WTC11 (cell line): ENCODE measurements around the gene EYA2. TPM values are rescaled to one million over a fixed set of nuclear protein-coding genes. Genes with fewer than 3 reads are reported as not detected.

Source experiments
- ATAC-seq: fragments of 200-7000 bp; cut with Tn5 transposase; 2 replicates; pipeline ENCODE4 v1.10.0; 2021; ENCODE audit warnings: mild to moderate bottlenecking, moderate library complexity
- CTCF ChIA-PET: fragments of 300-600 bp; sonication (Branson Sonifier 250); formaldehyde crosslinking; loops from one replicate; lab custom pipeline; 2021; ENCODE audit warnings: antibody characterized with exemption; lab: Charles Lee
- POLR2A ChIA-PET: fragments of 350-600 bp; sonication (Branson Sonifier 250); formaldehyde crosslinking; loops from one replicate; lab custom pipeline; 2021; ENCODE audit warnings: antibody characterized with exemption; lab: Charles Lee
- DNase-seq: peaks from one replicate; pipeline ENCODE4 v3.0.0; 2021; ENCODE audit warnings: low spot score
- H3K27ac Mint-ChIP-seq: 2 replicates; pipeline ENCODE4 v1.8.0; 2021; ENCODE audit warnings: mixed read lengths
- H3K27me3 Mint-ChIP-seq: 2 replicates; pipeline ENCODE4 v1.8.0; 2021; ENCODE audit warnings: low read depth, mild to moderate bottlenecking, moderate library complexity, mixed read lengths
- H3K36me3 Mint-ChIP-seq: 2 replicates; pipeline ENCODE4 v1.8.0; 2021; ENCODE audit warnings: mixed read lengths
- H3K4me1 Mint-ChIP-seq: 2 replicates; pipeline ENCODE4 v1.8.0; 2022; ENCODE audit warnings: mixed read lengths
- H3K4me3 Mint-ChIP-seq: 2 replicates; pipeline ENCODE4 v1.8.0; 2021; ENCODE audit warnings: mild to moderate bottlenecking, moderate library complexity, mixed read lengths
- H3K9me3 Mint-ChIP-seq: 2 replicates; pipeline ENCODE4 v1.8.0; 2021; ENCODE audit warnings: mixed read lengths
- ARID4B ChIP-seq: sonication (generic); formaldehyde crosslinking; IDR thresholded peaks from 2 replicates; pipeline ENCODE4 v1.8.0; 2023; ENCODE audit warnings: missing genetic modification reagents, mild to moderate bottlenecking, borderline replicate concordance
- ATF3 ChIP-seq: sonication (generic); formaldehyde crosslinking; conservative IDR thresholded peaks from 2 replicates; pipeline ENCODE4 v1.8.1; 2022; ENCODE audit warnings: mild to moderate bottlenecking, missing genetic modification reagents
- CDX4 ChIP-seq: fragments of 250-450 bp; sonication (Bioruptor Pico); IDR thresholded peaks from 2 replicates; pipeline ENCODE4 v1.9.0; 2021; ENCODE audit warnings: moderate library complexity, mild to moderate bottlenecking, inconsistent platforms, borderline replicate concordance
- CREM ChIP-seq: sonication (generic); formaldehyde crosslinking; IDR thresholded peaks from 2 replicates; pipeline ENCODE4 v1.8.1; 2022; ENCODE audit warnings: mild to moderate bottlenecking, missing genetic modification reagents, moderate library complexity
- E2F4 ChIP-seq: sonication (generic); formaldehyde crosslinking; IDR thresholded peaks from 2 replicates; pipeline ENCODE4 v1.8.1; 2022; ENCODE audit warnings: low read depth, mild to moderate bottlenecking, moderate library complexity, missing genetic modification reagents, borderline replicate concordance
- ELF4 ChIP-seq: sonication (generic); formaldehyde crosslinking; IDR thresholded peaks from 2 replicates; pipeline ENCODE4 v1.8.1; 2022; ENCODE audit warnings: low read depth, mild to moderate bottlenecking, moderate library complexity, missing genetic modification reagents
- EMX1 ChIP-seq: fragments of 250-450 bp; sonication (Bioruptor Pico); IDR thresholded peaks from 2 replicates; pipeline ENCODE4 v1.8.0; 2021; ENCODE audit warnings: mild to moderate bottlenecking
- FOXP1 ChIP-seq: sonication (generic); formaldehyde crosslinking; IDR thresholded peaks from 2 replicates; pipeline ENCODE4 v1.8.0; 2022; ENCODE audit warnings: missing genetic modification reagents, mild to moderate bottlenecking, moderate library complexity, borderline replicate concordance
- FOXP4 ChIP-seq: sonication (generic); formaldehyde crosslinking; IDR thresholded peaks from 2 replicates; pipeline ENCODE4 v1.8.0; 2022; ENCODE audit warnings: mild to moderate bottlenecking, missing genetic modification reagents
- IRF1 ChIP-seq: sonication (generic); formaldehyde crosslinking; IDR thresholded peaks from 2 replicates; pipeline ENCODE4 v1.8.0; 2023; ENCODE audit warnings: missing genetic modification reagents
- MXD4 ChIP-seq: fragments of 250-450 bp; sonication (Bioruptor Pico); IDR thresholded peaks from 2 replicates; pipeline ENCODE4 v1.8.0; 2021; ENCODE audit warnings: mild to moderate bottlenecking, moderate library complexity, borderline replicate concordance
- PREB ChIP-seq: sonication (generic); formaldehyde crosslinking; IDR thresholded peaks from 2 replicates; pipeline ENCODE4 v1.8.1; 2022; ENCODE audit warnings: mild to moderate bottlenecking, missing genetic modification reagents, moderate library complexity, borderline replicate concordance
- ZBTB21 ChIP-seq: sonication (generic); formaldehyde crosslinking; IDR thresholded peaks from 2 replicates; pipeline ENCODE4 v1.8.1; 2023; ENCODE audit warnings: mild to moderate bottlenecking, missing genetic modification reagents, borderline replicate concordance
- ZMAT4 ChIP-seq: fragments of 250-450 bp; sonication (Bioruptor Pico); IDR thresholded peaks from 2 replicates; pipeline ENCODE4 v1.9.0; 2021; ENCODE audit warnings: mild to moderate bottlenecking
- ZNF263 ChIP-seq: sonication (generic); formaldehyde crosslinking; IDR thresholded peaks from 2 replicates; pipeline ENCODE4 v1.8.1; 2022; ENCODE audit warnings: low read depth, mild to moderate bottlenecking, moderate library complexity, missing genetic modification reagents
- ZNF396 ChIP-seq: fragments of 250-450 bp; sonication (Bioruptor Pico); IDR thresholded peaks from 2 replicates; pipeline ENCODE4 v1.8.0; 2021; ENCODE audit warnings: mild to moderate bottlenecking, moderate library complexity, borderline replicate concordance
- ZNF423 ChIP-seq: fragments of 250-450 bp; sonication (Bioruptor Pico); IDR thresholded peaks from 2 replicates; pipeline ENCODE4 v2.1.2; 2022; ENCODE audit warnings: mild to moderate bottlenecking, moderate library complexity
- ZNF425 ChIP-seq: fragments of 250-450 bp; sonication (Bioruptor Pico); conservative IDR thresholded peaks from 2 replicates; pipeline ENCODE4 v1.9.0; 2021; ENCODE audit warnings: mild to moderate bottlenecking
- ZNF512 ChIP-seq: sonication (generic); formaldehyde crosslinking; IDR thresholded peaks from 2 replicates; pipeline ENCODE4 v1.8.1; 2022; ENCODE audit warnings: missing genetic modification reagents, borderline replicate concordance
- ZNF671 ChIP-seq: fragments of 250-450 bp; sonication (Bioruptor Pico); IDR thresholded peaks from 2 replicates; pipeline ENCODE4 v1.8.0; 2021; ENCODE audit warnings: mild to moderate bottlenecking
- total RNA-seq: library from RNA; stranded (reverse); gene quantifications from 3 replicates; pipeline ENCODE4 v1.2.3, GENCODE V29; 2021

The EYA2 gene
- total RNA-seq, 1 experiment from 2014 or later = 1.5 TPM

GRCh38 chr20:46933150-46933549 is 38.5 kb downstream of the EYA2 start:
- TF ChIP-seq PREB (CRISPR knock-in tag) = no peak
- TF ChIP-seq ZNF263 (CRISPR knock-in tag) = no peak
- TF ChIP-seq ZNF512 (CRISPR knock-in tag) = no peak
- TF ChIP-seq FOXP1 (CRISPR knock-in tag) = no peak
- no peak for TF ChIP-seq ZNF671 (CRISPR knock-in tag)
- TF ChIP-seq E2F4 (CRISPR knock-in tag) = no peak
- no peak for TF ChIP-seq ZNF425 (CRISPR knock-in tag)
- no peak for TF ChIP-seq ZMAT4 (CRISPR knock-in tag)
- TF ChIP-seq ATF3 (CRISPR knock-in tag) = no peak
- TF ChIP-seq ZBTB21 = no peak
- TF ChIP-seq CREM (CRISPR knock-in tag) = no peak
- no peak for TF ChIP-seq FOXP4 (CRISPR knock-in tag)
- no peak for TF ChIP-seq MXD4
- TF ChIP-seq CDX4 = no peak
- no peak for TF ChIP-seq EMX1
- no peak for TF ChIP-seq ARID4B (CRISPR knock-in tag)
- TF ChIP-seq ELF4 = no peak
- no peak for TF ChIP-seq ZNF396 (CRISPR knock-in tag)
- no peak for TF ChIP-seq IRF1 (CRISPR knock-in tag)
- TF ChIP-seq ZNF423 = no peak
- CTCF ChIA-PET = no interaction called here
- no peak for ATAC-seq
- Mint-ChIP-seq H3K9me3 (no peaks in the 10 kb centered on the region), H3K27ac (no peak overlapping the region), H3K27me3 (no peaks in the 10 kb centered on the region), H3K36me3 (no peaks in the 10 kb centered on the region), H3K4me1 (peaks cover 10% of the 10 kb centered on the region), H3K4me3 (no peak overlapping the region)
- POLR2A ChIA-PET = no interaction called here
- no peak for DNase-seq
